Hematopoietic multipotent progenitor cell treated with erythropoietin and hydrocortisone succinate and interleukin-3 and kit ligand, for 8 days (in vitro differentiated cells): ENCODE results near the gene MRPS25.

Source experiments
- DNase-seq: peaks from one replicate; pipeline ENCODE4 v3.0.0-alpha.2; 2015

MRPS25 gene

GRCh38 chr3:15081960-15082664 lies 17.0 kb upstream of the MRPS25 start:
- no peak for DNase-seq

- no peak for DNase-seq
Observed at GRCh38 chr3:15079091-15079490, 14.0 kb upstream of the MRPS25 start.

- DNase-seq = no peak
Observed at GRCh38 chr3:15074500-15074899, 9.4 kb upstream of the MRPS25 start.

GRCh38 chr3:15071699-15072098 lies 6.6 kb upstream of the MRPS25 start:
- DNase-seq = no peak

GRCh38 chr3:15069441-15069840 lies 4.3 kb upstream of the MRPS25 start:
- no peak for DNase-seq

- DNase-seq = no peak
Observed at GRCh38 chr3:15066467-15066866, 1.4 kb upstream of the MRPS25 start.

GRCh38 chr3:15065550-15066007 lies 464 bp upstream of the MRPS25 start:
- DNase-seq = no peak

- peak; percentile 33 for DNase-seq
Observed at GRCh38 chr3:15064299-15064834, 748 bp downstream of the MRPS25 start.

GRCh38 chr3:15063656-15064286 lies 1.3 kb downstream of the MRPS25 start:
- no peak for DNase-seq

- DNase-seq = no peak
Observed at GRCh38 chr3:15063238-15063637, 1.9 kb downstream of the MRPS25 start.

- DNase-seq = no peak
Observed at GRCh38 chr3:15060029-15060428, 5.1 kb downstream of the MRPS25 start.

GRCh38 chr3:15056676-15057404 lies 8.3 kb downstream of the MRPS25 start:
- DNase-seq = no peak

GRCh38 chr3:15055019-15055557 lies 10.0 kb downstream of the MRPS25 start:
- peak; percentile 41 for DNase-seq

- DNase-seq = no peak
Observed at GRCh38 chr3:15053541-15053940, 11.6 kb downstream of the MRPS25 start.

GRCh38 chr3:15052335-15053242 lies 12.5 kb downstream of the MRPS25 start:
- peak; percentile 96 for DNase-seq

GRCh38 chr3:15051531-15051930 lies 13.6 kb downstream of the MRPS25 start:
- DNase-seq = peak; percentile 81

- no peak for DNase-seq
Observed at GRCh38 chr3:15050405-15051092, 14.6 kb downstream of the MRPS25 start.

GRCh38 chr3:15049584-15049983 lies 15.5 kb downstream of the MRPS25 start:
- no peak for DNase-seq

- DNase-seq = no peak
Observed at GRCh38 chr3:15045667-15046066, 19.4 kb downstream of the MRPS25 start.

GRCh38 chr3:15044326-15044725 lies 20.8 kb downstream of the MRPS25 start:
- no peak for DNase-seq

- no peak for DNase-seq
Observed at GRCh38 chr3:15043408-15044171, 21.5 kb downstream of the MRPS25 start.
